DLD1 (cell line): ENCODE data around the gene PCDHA8.
"Not testable (repeated sequence)": the region's sequence is repeated elsewhere in the genome, so short reads cannot be mapped to it uniquely, and the experiment has no call there.

Source experiments
- in situ Hi-C: cut with HindIII; loops from 2 replicates; pipeline ENCODE4 v1.10.0; 2017; ENCODE audit warnings: low sequenced_read_pairs

The PCDHA8 gene

DNA sequence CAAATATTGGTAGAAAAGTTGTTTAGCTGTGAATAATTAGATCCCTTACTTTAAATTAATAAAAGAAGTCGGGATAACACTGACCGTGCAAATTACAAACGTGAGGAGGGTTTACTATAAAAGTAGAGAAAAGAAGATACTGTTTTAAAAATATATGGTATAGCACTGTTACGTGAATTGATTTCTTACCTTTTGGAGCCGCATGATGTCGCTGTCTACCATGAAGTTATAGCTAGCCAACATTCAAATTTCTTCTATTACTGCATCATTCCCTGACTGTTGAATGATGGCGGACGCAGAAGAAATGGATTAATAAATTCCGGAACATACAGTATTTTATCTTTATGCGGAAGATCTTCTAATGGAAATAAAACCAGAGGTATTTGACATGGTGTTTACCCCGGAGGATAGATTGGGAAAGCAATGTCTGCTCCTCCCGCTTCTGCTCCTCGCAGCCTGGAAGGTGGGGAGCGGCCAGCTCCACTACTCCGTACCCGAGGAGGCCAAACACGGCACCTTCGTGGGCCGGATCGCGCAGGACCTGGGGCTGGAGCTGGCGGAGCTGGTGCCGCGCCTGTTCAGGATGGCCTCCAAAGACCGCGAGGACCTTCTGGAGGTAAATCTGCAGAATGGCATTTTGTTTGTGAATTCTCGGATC is 13.2 kb upstream of the PCDHA8 start, which contains the start of gene PCDHA6:
Gene PCDHA6 (plus strand): TSS at position 257 of the 658 bp plus-strand sequence. CDS start 132 bp downstream, at position 389.
- in situ Hi-C loops, result no loop called here

DNA sequence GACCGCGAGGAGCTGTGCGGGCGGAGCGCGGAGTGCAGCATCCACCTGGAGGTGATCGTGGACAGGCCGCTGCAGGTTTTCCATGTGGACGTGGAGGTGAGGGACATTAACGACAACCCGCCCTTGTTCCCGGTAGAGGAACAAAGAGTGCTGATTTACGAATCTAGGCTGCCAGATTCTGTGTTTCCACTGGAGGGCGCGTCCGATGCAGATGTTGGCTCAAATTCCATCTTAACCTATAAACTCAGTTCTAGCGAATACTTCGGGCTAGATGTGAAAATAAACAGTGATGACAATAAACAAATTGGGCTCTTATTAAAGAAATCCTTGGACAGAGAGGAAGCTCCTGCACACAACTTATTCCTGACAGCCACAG is 12.6 kb upstream of the PCDHA8 start:
- in situ Hi-C loops, result no loop called here

DNA sequence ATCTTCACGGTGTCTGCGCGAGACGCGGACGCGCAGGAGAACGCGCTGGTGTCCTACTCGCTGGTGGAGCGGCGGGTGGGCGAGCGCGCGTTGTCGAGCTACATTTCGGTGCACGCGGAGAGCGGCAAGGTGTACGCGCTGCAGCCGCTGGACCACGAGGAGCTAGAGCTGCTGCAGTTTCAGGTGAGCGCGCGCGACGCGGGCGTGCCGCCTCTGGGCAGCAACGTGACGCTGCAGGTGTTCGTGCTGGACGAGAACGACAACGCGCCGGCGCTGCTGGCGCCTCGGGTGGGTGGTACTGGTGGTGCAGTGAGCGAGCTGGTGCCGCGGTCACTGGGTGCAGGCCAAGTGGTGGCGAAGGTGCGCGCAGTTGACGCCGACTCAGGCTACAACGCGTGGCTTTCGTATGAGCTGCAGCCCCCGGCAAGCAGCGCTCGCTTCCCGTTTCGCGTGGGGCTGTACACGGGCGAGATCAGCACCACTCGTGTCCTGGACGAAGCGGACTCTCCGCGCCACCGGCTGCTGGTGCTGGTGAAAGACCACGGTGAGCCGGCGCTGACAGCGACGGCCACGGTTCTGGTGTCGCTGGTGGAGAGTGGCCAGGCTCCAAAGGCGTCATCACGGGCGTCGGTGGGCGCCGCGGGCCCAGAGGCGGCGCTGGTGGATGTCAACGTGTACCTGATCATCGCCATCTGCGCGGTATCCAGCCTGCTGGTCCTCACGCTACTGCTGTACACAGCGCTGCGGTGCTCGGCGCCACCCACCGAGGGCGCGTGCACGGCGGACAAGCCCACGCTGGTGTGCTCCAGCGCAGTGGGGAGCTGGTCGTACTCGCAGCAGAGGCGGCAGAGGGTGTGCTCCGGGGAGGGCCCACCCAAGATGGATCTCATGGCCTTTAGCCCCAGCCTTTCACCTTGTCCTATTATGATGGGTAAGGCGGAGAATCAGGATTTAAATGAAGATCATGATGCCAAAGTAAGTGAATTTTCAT is 11.2 kb upstream of the PCDHA8 start:
- in situ Hi-C loops, result not testable (repeated sequence)

DNA sequence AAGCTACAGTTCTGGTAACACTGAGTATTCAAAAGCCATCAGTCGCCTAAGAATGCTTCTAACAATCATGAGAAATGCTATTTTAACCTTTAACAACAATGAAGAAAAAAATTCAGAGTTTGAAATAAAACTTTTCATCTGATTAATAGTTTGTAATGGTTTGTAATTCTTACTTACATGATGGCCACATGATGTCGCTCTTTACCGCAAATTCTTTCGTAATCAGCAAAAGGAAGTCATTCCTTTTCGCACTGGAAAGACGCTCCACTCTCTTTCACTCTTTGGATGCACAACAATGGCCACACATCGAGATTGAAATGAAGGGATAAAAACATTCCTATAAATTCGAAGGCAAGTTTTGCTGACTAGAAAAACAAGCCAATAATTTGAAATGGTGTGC is 7.0 kb upstream of the PCDHA8 start, which contains the start of gene PCDHA7:
Gene PCDHA7 (plus strand): TSS at position 277 of the 400 bp plus-strand sequence. CDS start 115 bp downstream, at position 392.
- in situ Hi-C loops, result no loop called here

DNA sequence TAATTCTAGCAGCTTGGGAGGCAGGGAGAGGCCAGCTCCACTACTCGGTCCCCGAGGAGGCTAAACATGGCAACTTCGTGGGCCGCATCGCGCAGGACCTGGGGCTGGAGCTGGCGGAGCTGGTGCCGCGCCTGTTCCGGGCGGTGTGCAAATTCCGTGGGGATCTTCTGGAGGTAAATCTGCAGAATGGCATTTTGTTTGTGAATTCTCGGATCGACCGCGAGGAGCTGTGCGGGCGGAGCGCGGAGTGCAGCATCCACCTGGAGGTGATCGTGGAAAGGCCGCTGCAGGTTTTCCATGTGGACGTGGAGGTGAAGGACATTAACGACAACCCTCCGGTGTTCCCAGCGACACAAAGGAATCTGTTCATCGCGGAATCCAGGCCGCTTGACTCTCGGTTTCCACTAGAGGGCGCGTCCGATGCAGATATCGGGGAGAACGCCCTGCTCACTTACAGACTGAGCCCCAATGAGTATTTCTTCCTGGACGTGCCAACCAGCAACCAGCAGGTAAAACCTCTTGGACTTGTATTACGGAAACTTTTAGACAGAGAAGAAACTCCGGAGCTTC is 6.5 kb upstream of the PCDHA8 start:
- in situ Hi-C loops, result not testable (repeated sequence)

DNA sequence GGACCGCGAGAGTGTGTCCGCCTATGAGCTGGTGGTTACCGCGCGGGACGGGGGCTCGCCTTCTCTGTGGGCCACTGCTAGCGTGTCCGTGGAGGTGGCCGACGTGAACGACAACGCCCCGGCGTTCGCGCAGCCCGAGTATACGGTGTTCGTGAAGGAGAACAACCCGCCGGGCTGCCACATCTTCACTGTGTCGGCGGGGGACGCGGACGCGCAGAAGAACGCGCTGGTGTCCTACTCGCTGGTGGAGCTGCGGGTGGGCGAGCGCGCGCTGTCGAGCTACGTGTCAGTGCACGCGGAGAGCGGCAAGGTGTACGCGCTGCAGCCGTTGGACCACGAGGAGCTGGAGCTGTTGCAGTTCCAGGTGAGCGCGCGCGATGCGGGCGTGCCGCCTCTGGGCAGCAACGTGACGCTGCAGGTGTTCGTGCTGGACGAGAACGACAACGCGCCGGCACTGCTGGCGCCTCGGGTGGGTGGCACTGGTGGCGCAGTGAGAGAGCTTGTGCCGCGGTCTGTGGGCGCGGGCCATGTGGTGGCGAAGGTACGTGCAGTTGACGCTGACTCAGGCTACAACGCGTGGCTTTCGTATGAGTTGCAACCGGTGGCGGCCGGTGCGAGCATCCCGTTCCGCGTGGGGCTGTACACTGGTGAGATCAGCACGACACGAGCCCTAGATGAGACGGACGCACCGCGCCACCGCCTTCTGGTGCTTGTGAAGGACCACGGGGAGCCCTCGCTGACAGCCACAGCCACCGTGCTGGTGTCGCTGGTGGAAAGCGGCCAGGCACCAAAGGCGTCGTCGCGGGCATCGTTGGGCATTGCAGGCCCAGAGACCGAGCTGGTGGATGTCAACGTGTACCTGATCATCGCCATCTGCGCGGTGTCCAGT is 5.1 kb upstream of the PCDHA8 start:
- in situ Hi-C loops, result no loop called here

DNA sequence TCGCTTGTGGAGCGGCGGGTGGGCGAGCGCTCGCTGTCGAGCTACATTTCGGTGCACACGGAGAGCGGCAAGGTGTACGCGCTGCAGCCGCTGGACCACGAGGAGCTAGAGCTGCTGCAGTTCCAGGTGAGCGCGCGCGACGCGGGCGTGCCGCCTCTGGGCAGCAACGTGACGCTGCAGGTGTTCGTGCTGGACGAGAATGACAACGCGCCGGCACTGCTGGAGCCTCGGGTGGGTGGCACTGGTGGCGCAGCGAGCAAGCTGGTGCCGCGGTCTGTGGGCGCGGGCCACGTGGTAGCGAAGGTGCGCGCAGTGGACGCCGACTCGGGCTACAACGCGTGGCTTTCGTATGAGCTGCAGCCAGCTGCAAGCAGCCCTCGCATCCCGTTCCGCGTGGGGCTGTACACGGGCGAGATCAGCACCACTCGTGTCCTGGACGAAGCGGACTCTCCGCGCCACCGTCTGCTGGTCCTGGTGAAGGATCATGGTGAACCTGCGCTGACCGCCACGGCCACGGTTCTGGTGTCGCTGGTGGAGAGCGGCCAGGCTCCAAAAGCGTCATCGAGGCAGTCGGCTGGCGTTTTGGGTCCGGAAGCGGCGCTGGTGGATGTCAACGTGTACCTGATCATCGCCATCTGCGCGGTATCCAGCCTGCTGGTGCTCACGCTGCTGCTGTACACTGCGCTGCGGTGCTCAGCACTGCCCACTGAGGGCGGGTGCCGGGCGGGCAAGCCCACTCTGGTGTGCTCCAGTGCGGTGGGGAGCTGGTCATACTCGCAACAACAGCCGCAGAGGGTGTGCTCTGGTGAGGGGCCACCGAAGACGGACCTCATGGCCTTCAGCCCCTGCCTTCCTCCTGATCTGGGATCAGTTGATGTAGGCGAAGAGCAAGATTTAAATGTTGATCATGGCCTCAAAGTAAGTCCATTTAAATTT is 2.1 kb downstream of the PCDHA8 start:
- in situ Hi-C loops, result no loop called here

DNA sequence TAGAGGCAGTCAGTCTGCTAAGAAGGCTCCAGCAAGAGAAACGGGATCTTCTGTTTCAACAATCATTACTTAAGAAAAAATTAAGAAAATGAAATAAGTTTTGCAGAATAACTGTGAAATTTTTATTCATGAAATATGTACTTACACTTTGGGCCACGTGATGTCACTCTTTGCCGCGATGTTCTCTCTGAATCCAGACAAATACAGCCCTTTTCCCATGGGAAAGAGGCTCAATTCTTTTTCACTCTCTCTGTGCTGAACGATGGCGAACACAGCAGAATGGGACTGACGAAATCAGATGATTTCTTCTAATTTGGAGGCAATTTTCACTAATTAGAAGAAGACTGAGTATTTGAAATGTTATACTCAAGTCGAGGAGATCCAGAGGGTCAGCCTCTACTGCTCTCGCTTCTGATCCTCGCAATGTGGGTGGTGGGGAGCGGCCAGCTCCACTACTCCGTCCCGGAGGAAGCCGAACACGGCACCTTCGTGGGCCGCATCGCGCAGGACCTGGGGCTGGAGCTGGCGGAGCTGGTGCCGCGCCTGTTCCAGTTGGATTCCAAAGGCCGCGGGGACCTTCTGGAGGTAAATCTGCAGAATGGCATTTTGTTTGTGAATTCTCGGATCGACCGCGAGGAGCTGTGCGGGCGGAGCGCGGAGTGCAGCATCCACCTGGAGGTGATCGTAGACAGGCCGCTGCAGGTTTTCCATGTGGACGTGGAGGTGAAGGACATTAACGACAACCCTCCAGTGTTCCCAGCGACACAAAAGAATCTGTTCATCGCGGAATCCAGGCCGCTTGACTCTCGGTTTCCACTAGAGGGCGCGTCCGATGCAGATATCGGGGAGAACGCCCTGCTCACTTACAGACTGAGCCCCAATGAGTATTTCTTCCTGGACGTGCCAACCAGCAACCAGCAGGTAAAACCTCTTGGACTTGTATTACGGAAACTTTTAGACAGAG is 7.4 kb downstream of the PCDHA8 start, which contains the start of gene PCDHA9:
Gene PCDHA9 (plus strand): TSS at position 244 of the 964 bp plus-strand sequence. CDS start 114 bp downstream, at position 358.
- in situ Hi-C loops, result not testable (repeated sequence)

DNA sequence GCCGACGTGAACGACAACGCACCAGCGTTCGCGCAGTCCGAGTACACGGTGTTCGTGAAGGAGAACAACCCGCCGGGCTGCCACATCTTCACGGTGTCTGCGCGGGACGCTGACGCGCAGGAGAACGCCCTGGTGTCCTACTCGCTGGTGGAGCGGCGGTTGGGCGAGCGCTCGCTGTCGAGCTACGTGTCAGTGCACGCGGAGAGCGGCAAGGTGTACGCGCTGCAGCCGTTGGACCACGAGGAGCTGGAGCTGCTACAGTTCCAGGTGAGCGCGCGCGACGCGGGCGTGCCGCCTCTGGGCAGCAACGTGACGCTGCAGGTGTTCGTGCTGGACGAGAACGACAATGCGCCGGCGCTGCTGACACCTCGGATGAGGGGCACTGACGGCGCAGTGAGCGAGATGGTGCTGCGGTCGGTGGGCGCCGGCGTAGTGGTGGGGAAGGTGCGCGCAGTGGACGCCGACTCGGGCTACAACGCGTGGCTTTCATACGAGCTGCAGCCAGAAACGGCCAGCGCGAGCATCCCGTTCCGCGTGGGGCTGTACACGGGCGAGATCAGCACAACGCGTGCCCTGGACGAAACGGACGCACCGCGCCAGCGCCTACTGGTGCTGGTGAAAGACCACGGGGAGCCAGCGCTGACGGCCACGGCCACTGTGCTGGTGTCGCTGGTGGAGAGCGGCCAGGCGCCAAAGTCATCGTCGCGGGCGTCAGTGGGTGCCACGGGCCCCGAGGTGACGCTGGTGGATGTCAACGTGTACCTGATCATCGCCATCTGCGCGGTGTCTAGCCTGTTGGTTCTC is 9.0 kb downstream of the PCDHA8 start:
- in situ Hi-C loops, result not testable (repeated sequence)

DNA sequence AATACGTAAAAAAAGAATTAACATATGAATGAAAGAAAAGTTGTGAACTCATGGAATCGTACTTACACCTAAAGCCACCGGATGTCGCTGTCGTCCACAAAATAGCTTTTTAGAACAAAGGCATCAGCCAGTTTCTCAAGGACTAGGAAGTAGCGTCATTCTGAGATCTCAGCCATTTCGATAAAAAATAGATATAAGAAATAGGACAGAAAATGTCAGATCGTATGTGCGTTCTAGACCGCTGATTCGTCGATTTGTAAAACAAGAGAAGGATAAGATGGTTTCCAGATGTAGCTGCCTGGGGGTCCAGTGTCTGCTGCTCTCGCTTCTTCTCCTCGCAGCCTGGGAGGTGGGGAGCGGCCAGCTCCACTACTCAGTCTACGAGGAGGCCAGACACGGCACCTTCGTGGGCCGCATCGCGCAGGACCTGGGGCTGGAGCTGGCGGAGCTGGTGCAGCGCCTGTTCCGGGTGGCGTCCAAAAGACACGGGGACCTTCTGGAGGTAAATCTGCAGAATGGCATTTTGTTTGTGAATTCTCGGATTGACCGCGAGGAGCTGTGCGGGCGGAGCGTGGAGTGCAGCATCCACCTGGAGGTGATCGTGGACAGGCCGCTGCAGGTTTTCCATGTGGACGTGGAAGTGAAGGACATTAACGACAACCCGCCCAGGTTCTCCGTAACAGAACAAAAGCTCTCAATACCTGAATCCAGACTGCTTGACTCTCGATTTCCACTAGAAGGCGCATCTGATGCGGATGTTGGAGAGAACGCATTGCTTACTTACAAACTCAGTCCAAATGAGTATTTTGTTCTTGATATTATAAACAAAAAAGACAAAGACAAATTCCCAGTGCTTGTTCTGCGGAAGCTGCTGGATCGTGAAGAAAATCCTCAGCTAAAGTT is 15.0 kb downstream of the PCDHA8 start, which contains the start of gene PCDHA10:
Gene PCDHA10 (plus strand): TSS at position 126 of the 903 bp plus-strand sequence. CDS start 152 bp downstream, at position 278.
- in situ Hi-C loops, result no loop called here

DNA sequence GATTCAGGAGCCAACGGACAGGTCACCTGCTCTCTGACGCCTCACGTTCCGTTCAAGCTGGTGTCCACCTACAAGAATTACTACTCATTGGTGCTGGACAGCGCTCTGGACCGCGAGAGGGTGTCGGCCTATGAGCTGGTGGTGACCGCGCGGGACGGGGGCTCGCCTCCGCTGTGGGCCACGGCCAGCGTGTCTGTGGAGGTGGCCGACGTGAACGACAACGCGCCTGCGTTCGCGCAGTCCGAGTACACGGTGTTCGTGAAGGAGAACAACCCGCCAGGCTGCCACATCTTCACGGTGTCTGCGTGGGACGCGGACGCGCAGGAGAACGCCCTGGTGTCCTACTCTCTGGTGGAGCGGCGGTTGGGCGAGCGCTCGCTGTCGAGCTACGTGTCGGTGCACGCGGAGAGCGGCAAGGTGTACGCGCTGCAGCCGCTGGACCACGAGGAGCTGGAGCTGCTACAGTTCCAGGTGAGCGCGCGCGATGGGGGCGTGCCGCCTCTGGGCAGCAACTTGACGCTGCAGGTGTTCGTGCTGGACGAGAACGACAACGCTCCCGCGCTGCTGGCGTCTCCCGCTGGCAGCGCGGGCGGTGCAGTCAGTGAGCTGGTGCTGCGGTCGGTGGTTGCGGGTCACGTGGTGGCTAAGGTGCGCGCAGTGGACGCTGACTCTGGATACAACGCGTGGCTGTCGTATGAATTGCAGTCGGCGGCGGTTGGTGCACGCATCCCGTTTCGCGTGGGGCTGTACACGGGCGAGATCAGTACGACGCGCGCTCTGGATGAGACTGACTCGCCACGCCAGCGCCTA is 16.4 kb downstream of the PCDHA8 start:
- in situ Hi-C loops, result no loop called here

DNA sequence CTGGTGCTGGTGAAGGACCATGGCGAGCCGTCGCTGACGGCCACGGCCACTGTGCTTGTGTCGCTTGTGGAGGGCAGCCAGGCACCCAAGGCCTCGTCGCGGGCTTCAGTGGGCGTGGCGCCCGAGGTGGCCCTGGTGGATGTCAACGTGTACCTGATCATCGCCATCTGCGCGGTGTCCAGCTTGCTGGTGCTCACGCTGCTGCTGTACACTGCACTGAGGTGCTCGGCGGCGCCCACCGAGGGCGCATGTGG is 16.9 kb downstream of the PCDHA8 start:
- in situ Hi-C loops, result no loop called here

DNA sequence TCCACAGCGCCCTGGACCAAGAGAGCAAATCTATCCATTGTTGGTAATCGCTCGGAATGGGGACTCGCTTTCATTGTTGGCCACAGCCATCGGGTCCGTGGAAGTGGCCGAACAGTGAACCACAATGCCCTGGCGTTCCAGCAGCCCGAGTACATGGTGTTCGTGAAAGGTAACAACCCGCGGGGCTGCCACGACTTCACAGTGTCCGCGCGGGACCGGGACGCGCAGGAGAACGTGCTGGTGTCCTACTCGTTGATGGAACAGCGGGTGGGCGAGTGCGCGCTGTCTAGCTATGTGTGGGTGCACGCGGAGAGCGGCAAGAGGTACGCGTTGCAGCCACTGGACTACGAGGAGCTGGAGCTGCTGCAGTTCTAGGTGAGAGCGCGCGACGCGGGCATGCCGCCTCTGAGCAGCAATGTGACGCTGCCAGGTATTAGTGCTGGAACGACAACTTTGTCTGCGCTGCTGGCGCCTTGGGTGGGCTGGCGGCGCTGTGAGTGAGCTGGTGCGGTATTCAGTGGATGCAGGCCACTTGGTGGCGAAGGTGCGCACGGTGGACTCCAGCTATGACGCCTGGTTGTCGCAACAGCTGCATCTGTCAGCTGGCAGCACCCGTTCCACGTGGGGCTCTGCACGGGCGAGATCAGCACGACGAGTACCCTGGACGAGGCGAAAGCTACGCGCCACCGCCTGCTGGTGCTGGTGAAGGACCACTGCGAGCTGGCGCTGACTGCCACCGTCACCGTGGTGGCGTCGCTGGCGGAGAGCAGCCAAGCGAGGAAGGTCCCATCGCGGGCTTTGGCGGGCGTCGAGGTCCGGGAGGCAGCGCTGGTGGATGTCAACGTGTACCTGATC is 21.7 kb downstream of the PCDHA8 start:
- in situ Hi-C loops, result no loop called here

DNA sequence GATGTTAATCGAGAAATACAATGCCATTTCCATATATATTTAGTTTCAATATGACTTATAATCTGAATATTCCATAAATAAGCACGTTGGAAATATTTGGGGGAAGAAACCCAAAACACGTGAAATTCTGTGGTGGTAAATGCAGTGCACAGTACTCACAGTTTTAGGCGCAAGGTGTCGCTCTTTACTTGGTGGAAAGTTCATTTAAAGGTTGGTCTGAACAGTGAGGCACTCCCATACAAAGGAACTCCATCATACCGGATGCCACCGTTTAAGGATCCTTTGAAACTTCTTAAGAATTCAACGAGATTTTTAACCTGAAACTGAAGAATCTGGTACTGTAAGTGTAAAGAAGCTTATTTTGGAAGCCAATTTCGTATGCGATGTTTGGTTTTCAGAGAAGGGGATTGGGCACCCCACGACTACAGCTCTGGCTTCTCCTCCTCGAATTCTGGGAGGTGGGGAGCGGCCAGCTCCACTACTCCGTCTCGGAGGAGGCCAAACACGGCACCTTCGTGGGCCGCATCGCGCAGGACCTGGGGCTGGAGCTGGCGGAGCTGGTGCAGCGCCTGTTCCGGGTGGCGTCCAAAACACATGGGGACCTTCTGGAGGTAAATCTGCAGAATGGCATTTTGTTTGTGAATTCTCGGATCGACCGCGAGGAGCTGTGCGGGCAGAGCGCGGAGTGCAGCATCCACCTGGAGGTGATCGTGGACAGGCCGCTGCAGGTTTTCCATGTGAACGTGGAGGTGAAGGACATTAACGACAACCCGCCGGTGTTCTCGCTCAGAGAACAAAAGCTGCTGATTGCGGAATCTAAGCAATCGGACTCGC is 28.0 kb downstream of the PCDHA8 start, which contains the start of gene PCDHA11:
Gene PCDHA11 (plus strand): TSS at position 237 of the 834 bp plus-strand sequence. CDS start 147 bp downstream, at position 384.
- in situ Hi-C loops, result no loop called here
